Measurements from ENCODE around the gene AGAP5. TPM values are rescaled to one million over a fixed set of nuclear protein-coding genes. Genes with fewer than 3 reads are reported as not detected.

Gene AGAP5
- total and polyA plus RNA-seq, 2 donors (not counting 1 experiment from before 2014, with no cell fraction given) = 11.5 to 12.9 TPM

DNA sequence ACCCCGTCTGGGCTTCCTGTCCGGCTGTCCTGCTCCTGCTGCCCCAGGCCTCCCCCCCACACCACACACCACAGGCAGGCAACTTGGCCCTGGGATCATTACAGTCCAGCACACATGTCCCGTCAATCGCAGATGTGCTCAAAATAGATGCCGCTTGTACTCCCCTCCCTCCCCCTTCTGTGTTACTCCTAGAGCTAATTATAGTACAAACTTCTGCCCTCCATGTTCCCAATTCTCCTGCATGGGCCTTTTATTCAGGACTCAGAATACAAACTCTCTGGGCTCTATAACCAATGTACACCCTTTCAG is 42.0 kb downstream of the AGAP5 start, which contains the start of gene SYNPO2L:
SYNPO2L (minus strand) TSS at position 40 of the 309 bp plus-strand sequence. CDS start 107 bp downstream, outside the sequence.
- Mint-ChIP-seq H3K4me1 (no peaks in the 10 kb centered on the region), H3K4me3 (no peak within 1 kb of the TSS), H3K27me3 (no peaks in the 10 kb centered on the region), H3K9me3 (ENCODE audit: insufficient read depth) (no peaks in the 10 kb centered on the region), H3K27ac (no peak within 1 kb of the TSS)
- 85% methylated on average over 5 of the region's 5 CpGs for WGBS (ENCODE audit: insufficient coverage)
- intact Hi-C loops (cut with micrococcal nuclease) = no loop called here
- ATAC-seq (ENCODE audit: low read depth) = no peak
- H4K20me1 ChIP-seq (ENCODE audit: control insufficient read depth, insufficient read depth, low read length, poor library complexity, severe bottlenecking) = no peaks in the 10 kb centered on the region
- no peaks in the 10 kb centered on the region for H3K27me3 ChIP-seq (replicated peaks in 1 of 4; ENCODE audit: control extremely low read depth in 1 of 4, control insufficient read depth in 3 of 4, insufficient read depth in 4 of 4, low read length in 3 of 4)
- POLR2A ChIA-PET = no interaction called here
- H3K4me3 ChIP-seq (ENCODE audit: control extremely low read depth in 1 of 5, extremely low read depth in 1 of 5, insufficient read depth in 1 of 5, low read depth in 2 of 5, low read length in 4 of 5) = no peak within 1 kb of the TSS
- TF ChIP-seq EZH2 (IDR thresholded peaks at IDR 0.05; ENCODE audit: borderline replicate concordance, insufficient read depth, low read depth, low read length, poor library complexity, severe bottlenecking) = no peak
- no peak within 1 kb of the TSS for H2AFZ ChIP-seq (ENCODE audit: insufficient read depth, low read depth, low read length, poor library complexity, severe bottlenecking)
- no peaks in the 10 kb centered on the region for H3K4me1 ChIP-seq (ENCODE audit: control insufficient read depth in 2 of 2, insufficient read depth in 2 of 2, low read length in 2 of 2)
- no peak within 1 kb of the TSS for H3K27ac ChIP-seq (ENCODE audit: low read length in 2 of 2)
- H3K79me2 ChIP-seq (ENCODE audit: control insufficient read depth, insufficient read depth, low read length) = no peaks in the 10 kb centered on the region
- no peak for DNase-seq
- no peak within 1 kb of the TSS for H3K9ac ChIP-seq (ENCODE audit: low read length)
- no peak within 1 kb of the TSS for H3K4me2 ChIP-seq (replicated peaks; ENCODE audit: low read depth, low read length, poor library complexity, severe bottlenecking)
- H3K36me3 ChIP-seq (replicated peaks in 1 of 2; ENCODE audit: control extremely low read depth in 1 of 2, control insufficient read depth in 1 of 2, extremely low read depth in 1 of 2, insufficient read depth in 2 of 2, low read length in 1 of 2) = no peaks in the 10 kb centered on the region
- CTCF ChIA-PET = interaction anchor here (1.6 kb wide), 1 partner anchor 129 kb away, joined by 3 read pairs; no protein-coding TSS in a partner anchor
- no peaks in the 10 kb centered on the region for H3K9me3 ChIP-seq (ENCODE audit: control extremely low read depth in 1 of 3, control insufficient read depth in 2 of 3, insufficient read depth in 1 of 3, low read length in 2 of 3)

DNA sequence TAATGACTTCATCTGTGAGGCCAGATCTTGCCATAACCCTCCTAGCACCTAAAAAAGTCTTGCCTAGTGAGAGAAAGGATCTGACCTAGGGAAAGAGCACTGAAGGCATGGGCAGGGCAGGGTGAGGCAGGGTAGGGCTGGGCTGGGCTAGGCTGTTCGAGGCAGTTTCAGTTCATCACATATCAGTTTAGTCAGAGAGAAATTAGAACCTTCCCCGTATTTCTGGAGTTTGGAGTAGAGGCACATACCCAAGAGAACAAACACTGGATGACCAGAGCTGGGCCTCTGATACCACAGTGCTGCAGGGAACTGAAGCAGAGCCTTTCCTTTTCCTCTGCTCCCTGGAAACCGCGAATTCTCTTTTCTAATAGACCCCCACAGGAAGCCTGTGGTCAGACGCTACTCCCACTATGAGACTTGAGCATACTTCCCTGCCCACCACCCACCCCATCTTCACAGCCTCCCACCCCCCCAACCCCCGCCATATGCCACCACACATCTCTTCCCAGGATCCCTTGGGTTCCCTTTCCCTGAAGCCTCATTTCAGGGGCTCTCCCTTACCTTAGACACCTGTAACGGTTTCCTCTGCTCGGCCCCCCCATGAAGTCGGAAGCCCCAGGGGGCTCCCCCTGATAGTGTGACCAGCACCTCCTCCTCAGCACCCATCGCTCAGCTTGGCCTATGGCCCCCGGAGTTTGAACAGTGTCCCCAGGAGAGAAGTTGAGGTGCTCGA is 42.5 kb downstream of the AGAP5 start:
- no peaks in the 10 kb centered on the region for H3K4me1 ChIP-seq (ENCODE audit: control insufficient read depth in 2 of 2, insufficient read depth in 2 of 2, low read length in 2 of 2)
- H3K27ac Mint-ChIP-seq = no peak overlapping the region
- no peak overlapping the region for H2AFZ ChIP-seq (ENCODE audit: insufficient read depth, low read depth, low read length, poor library complexity, severe bottlenecking)
- intact Hi-C loops (cut with micrococcal nuclease) = no loop called here
- H3K27me3 Mint-ChIP-seq = no peaks in the 10 kb centered on the region
- no peak overlapping the region for H3K27ac ChIP-seq (ENCODE audit: low read length in 2 of 2)
- TF ChIP-seq EZH2 (IDR thresholded peaks at IDR 0.05; ENCODE audit: borderline replicate concordance, insufficient read depth, low read depth, low read length, poor library complexity, severe bottlenecking) = no peak
- TF ChIP-seq, protein P1, sequence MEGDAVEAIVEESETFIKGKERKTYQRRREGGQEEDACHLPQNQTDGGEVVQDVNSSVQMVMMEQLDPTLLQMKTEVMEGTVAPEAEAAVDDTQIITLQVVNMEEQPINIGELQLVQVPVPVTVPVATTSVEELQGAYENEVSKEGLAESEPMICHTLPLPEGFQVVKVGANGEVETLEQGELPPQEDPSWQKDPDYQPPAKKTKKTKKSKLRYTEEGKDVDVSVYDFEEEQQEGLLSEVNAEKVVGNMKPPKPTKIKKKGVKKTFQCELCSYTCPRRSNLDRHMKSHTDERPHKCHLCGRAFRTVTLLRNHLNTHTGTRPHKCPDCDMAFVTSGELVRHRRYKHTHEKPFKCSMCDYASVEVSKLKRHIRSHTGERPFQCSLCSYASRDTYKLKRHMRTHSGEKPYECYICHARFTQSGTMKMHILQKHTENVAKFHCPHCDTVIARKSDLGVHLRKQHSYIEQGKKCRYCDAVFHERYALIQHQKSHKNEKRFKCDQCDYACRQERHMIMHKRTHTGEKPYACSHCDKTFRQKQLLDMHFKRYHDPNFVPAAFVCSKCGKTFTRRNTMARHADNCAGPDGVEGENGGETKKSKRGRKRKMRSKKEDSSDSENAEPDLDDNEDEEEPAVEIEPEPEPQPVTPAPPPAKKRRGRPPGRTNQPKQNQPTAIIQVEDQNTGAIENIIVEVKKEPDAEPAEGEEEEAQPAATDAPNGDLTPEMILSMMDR (IDR thresholded peaks at IDR 0.05) = no peak
- no peak overlapping the region for H3K9ac ChIP-seq (ENCODE audit: low read length)
- no peak overlapping the region for H3K4me3 ChIP-seq (ENCODE audit: control extremely low read depth in 1 of 5, extremely low read depth in 1 of 5, insufficient read depth in 1 of 5, low read depth in 2 of 5, low read length in 4 of 5)
- no peaks in the 10 kb centered on the region for H3K36me3 ChIP-seq (replicated peaks in 1 of 2; ENCODE audit: control extremely low read depth in 1 of 2, control insufficient read depth in 1 of 2, extremely low read depth in 1 of 2, insufficient read depth in 2 of 2, low read length in 1 of 2)
- ChIA-PET POLR2A (no interaction called here), CTCF (no interaction called here)
- no peak for ATAC-seq (ENCODE audit: low read depth)
- no peaks in the 10 kb centered on the region for H3K79me2 ChIP-seq (ENCODE audit: control insufficient read depth, insufficient read depth, low read length)
- H3K9me3 ChIP-seq (ENCODE audit: control extremely low read depth in 1 of 3, control insufficient read depth in 2 of 3, insufficient read depth in 1 of 3, low read length in 2 of 3) = no peaks in the 10 kb centered on the region
- no peak overlapping the region for H3K4me2 ChIP-seq (replicated peaks; ENCODE audit: low read depth, low read length, poor library complexity, severe bottlenecking)
- WGBS (ENCODE audit: insufficient coverage) = 24% methylated on average over 11 of the region's 12 CpGs
- no peak for DNase-seq
- no peaks in the 10 kb centered on the region for H3K27me3 ChIP-seq (replicated peaks in 1 of 4; ENCODE audit: control extremely low read depth in 1 of 4, control insufficient read depth in 3 of 4, insufficient read depth in 4 of 4, low read length in 3 of 4)
- H3K4me1 Mint-ChIP-seq = peaks cover 4% of the 10 kb centered on the region
- no peaks in the 10 kb centered on the region for H3K9me3 Mint-ChIP-seq (ENCODE audit: insufficient read depth)
- H3K4me3 Mint-ChIP-seq = no peak overlapping the region
- H4K20me1 ChIP-seq (ENCODE audit: control insufficient read depth, insufficient read depth, low read length, poor library complexity, severe bottlenecking) = no peaks in the 10 kb centered on the region

All from B cell (primary cell).